ENCODE data around the gene KCNAB1.

KCNAB1 gene

GRCh38 chr3:156417559-156418132, 297.3 kb downstream of the KCNAB1 start:
- DNase-seq, result no peak

- no peak for DNase-seq
Observed at GRCh38 chr3:156418428-156418827, 298.1 kb downstream of the KCNAB1 start.

GRCh38 chr3:156421534-156421933, 301.2 kb downstream of the KCNAB1 start:
- DNase-seq, result no peak

- no peak for DNase-seq
Observed at GRCh38 chr3:156424758-156425157, 304.4 kb downstream of the KCNAB1 start.

GRCh38 chr3:156425651-156426050, 305.3 kb downstream of the KCNAB1 start:
- no peak for DNase-seq

DNA sequence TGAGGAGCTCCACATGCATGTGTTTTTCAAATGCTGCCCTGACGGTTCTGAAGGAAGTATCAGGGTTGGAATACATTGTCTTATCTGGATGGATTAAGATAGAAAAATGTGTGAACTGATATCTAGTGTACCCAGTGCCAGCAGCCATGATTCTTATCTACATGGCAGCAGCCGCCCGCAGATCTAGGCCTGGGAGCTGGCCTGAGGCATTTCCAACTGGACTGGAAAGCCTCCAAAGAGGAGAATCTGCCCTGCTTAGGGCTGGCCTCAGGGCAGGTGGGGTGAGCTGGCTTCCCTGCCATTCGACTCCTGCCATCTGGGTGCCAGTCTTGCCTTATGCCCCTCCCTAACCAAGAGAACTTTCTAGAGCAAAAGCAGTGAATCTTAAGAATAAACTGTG, 308.7 kb downstream of the KCNAB1 start:
- DNase-seq, result no peak

DNA sequence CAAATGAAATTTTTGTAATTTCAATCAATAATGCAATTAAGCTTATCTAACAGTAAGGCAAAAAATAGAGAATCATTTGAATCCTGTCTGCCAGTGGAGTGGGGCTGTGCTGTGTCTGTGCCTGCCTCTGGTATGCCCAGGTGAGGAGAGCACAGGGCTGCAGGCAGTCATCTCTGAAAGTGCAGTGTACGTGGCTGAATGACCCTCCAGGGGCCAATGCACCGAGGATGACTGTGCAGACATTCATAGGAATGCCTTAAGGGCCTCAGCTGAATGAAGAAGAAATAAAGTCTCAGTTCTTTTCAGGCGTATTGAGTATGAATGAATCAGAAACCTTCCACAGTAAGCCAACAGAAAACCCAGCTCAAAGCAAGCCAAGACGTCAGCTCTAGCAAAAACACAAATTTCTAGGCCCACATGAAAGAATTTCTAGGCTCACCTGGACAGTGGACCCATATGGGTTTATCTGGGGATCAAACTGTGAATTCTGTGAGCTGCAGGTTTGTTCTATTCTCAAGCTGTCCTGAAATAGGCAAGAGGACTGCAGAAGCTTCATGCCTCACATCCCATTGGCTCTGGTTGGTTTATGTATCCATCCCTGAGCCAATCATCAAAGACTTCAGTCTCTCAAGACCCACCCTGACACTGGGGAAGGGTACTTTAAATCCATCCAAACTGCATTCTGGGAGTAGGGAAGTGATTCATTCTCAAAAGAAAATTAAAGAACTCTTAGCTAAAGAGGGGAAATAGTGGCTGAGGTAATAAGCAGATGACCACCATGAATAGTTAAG, 311.2 kb downstream of the KCNAB1 start:
- DNase-seq, result no peak

DNA sequence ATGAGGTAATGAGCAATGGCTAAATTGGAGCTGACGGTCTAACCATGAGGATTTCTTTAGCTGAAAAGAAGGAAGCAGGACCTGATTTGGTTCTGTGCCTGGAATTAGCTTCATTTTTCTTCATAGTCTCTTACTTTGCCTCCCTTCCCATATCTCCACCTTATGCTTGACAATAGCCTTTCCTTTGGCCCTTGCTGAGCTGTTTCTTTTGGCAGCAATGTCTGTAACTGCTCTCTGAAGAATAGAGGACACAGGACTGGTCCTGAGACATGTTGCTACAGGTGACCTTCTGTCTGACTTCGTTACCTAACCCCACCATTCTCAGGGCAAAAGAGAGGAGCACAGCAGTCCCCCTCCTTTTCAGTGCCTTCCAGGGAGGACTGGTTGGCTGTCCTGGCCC, 312.2 kb downstream of the KCNAB1 start:
- DNase-seq, result no peak

GRCh38 chr3:156433138-156433537, 312.8 kb downstream of the KCNAB1 start:
- DNase-seq, result no peak

- no peak for DNase-seq
Observed at GRCh38 chr3:156433910-156434309, 313.5 kb downstream of the KCNAB1 start.

- DNase-seq, result no peak
Observed at GRCh38 chr3:156434921-156435320, 314.5 kb downstream of the KCNAB1 start.

GRCh38 chr3:156443079-156443478, 322.7 kb downstream of the KCNAB1 start:
- DNase-seq, result no peak

- DNase-seq, result no peak
Observed at GRCh38 chr3:156445117-156446090, 325.0 kb downstream of the KCNAB1 start.

- DNase-seq, result no peak
Observed at GRCh38 chr3:156448300-156448699, 327.9 kb downstream of the KCNAB1 start.

- no peak for DNase-seq
Observed at GRCh38 chr3:156449710-156450574, 329.6 kb downstream of the KCNAB1 start.

DNA sequence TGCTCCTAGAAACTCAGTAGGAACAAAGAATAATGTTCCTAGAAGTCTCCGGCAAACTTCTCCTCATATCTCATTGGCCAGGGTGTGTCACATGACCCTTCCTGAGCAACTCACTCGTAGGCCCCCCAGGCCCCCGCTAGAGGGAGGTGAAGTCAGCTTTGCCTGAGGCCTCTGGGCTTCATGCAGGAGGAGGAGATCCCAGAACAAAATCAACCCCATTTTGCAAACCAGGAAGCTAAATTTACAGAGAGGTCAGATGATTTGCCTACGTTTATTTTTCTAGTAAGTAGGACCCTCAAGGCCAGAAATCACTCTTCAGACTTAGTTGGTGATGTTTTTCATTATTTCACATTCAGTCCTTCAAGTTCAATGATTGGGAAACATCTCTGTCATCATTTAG, 335.5 kb downstream of the KCNAB1 start:
- DNase-seq, result no peak

DNA sequence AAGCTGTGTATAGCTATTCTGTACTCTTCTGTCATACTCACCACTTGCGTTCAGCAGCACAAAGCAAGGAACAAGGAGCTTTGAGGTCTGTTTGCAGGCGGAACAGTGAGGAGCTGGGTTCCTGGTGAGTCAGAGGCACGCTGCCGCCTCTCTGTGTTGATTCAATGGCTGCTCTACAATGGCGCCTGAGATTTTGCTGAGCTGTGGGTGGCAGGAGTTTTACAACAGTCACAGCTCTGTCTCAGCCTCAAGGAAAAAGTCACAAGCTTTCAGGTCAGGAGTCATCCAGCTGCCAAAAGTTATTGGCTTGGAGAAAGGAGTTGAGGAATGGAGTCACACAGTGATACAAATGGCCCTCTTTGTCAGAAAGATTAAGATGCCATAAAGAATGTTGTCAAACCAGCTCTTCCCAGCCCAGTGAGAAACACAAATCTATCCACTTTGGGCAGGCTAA, 336.4 kb downstream of the KCNAB1 start:
- no peak for DNase-seq

DNA sequence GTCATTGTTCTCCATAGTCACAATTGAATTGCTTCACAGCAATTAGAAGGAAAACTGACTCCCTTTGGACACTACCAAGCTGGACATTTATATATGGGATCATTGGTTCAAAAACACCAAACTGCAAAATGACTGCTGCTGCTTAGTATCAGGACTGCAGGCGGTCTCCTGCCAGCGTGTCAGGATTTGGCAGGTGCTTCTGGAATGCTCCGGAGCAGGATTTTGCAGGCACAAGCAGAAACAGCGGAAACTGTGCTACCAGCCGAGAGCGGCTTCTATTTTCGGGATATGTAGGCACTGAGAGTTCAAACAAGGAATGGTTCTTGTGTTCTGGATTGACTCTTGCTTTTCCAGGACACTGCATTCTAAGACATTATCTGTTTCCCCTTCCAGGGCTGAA, 339.1 kb downstream of the KCNAB1 start:
- DNase-seq, result no peak

DNA sequence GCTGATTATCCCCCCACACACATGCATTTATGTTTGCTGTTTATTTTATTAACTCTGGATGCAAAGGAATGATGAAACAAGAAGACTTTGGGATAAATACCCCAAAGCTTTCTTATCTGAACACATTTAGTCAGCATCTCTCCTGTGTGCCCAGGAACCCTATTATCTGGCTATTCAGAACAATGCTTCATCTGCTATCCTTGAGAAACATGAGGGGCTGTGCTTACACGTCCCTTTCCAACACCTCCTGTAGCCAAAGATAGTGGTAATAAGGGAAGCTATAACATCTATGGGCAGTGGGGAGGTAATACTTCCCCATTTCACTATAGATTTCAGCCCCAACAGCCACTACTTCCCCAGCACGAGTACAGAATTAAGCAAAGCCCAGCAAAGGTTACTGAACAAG, 339.8 kb downstream of the KCNAB1 start:
- no peak for DNase-seq

DNA sequence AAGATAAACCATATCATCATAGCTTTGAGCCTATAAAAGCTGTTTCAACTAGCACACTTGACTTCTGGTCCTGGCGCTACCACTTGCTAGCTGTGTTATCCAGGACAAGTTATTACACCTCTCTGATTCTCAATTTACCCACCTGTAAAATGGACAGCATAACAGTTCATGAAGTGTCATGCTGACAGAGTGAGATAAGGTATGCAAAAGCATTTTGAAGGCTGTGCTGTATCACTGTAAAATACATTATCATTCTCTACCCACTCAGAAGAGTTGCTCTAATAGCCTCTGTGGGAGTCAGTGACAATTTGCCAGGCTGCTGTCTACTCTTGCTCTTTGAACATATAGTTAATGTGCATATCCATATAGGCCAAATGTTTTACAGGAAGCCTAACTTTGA, 341.5 kb downstream of the KCNAB1 start:
- DNase-seq, result no peak

GRCh38 chr3:156463123-156463522, 342.7 kb downstream of the KCNAB1 start:
- DNase-seq, result no peak

DNA sequence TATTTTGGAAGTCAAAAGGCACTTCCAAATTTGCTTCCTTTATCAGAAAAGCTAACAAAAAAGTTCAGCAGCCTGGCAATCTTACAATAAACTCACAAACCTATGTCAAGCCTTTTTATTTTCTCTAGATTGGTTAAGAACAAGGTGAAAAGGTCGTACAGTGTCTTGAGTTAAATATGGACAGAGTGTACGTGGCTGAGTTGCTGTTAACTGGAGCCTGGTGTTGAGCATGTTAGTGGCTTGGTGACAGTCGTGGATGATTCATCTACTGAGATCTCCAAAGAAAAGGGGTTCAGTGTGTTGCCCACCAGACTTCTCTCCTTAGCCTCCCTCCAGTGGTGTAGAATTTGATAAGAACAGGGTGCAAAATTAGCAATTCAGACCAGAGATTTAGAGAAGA, 344.8 kb downstream of the KCNAB1 start:
- no peak for DNase-seq

DNA sequence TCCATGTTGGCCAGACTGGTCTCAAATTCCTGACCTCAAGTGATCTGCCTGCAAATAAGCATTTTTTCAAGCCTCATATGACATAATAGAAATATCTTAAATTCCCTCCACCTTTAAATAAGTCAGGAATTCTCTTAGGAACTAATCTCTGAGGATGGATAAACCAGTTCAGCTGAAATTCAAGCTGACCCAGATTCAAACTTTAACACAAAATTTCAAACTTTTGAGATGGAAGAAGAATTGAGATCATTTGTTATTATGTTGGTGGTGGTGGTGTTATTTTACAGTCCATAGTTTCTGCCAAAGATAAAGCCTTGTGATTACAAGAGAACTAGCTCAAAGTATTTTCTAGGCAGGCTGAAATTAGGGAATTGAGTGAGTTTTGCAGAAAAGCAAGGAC, 349.1 kb downstream of the KCNAB1 start:
- DNase-seq, result no peak
